HepG2 (cell line): ENCODE results near the gene MYL6B. TPM values are rescaled to one million over a fixed set of nuclear protein-coding genes. Genes with fewer than 3 reads are reported as not detected.

Source experiments
- CC2D1A ChIP-seq: sonication (generic); formaldehyde crosslinking; IDR thresholded peaks from 2 replicates; pipeline ENCODE4 v1.8.1; 2023; ENCODE audit warnings: mild to moderate bottlenecking, missing genetic modification reagents
- CENPX ChIP-seq: sonication (generic); formaldehyde crosslinking; IDR thresholded peaks from 2 replicates; pipeline ENCODE4 v1.9.0; 2021; ENCODE audit warnings: mild to moderate bottlenecking, missing genetic modification reagents, moderate library complexity
- GATAD2A ChIP-seq: IDR thresholded peaks from 2 replicates; pipeline ENCODE4 v1.6.1; 2016
- KDM1A ChIP-seq: IDR thresholded peaks from 2 replicates; pipeline ENCODE4 v1.6.1; 2016; ENCODE audit warnings: missing compliant biosample characterization
- NCOR1 ChIP-seq: fragments of 200-600 bp; sonication (generic); IDR thresholded peaks from 2 replicates; pipeline ENCODE4 v1.7.0; 2017; ENCODE audit warnings: antibody characterized with exemption, low read length, borderline replicate concordance
- PHB2 ChIP-seq: fragments of 450-650 bp; IDR thresholded peaks from 2 replicates; pipeline ENCODE4 v1.6.1; 2018; ENCODE audit not compliant: partially characterized antibody
- ZNF17 ChIP-seq: sonication (generic); formaldehyde crosslinking; IDR thresholded peaks from 2 replicates; pipeline ENCODE4 v1.5.0; 2020; ENCODE audit warnings: mild to moderate bottlenecking, missing genetic modification reagents
- ZNF512B ChIP-seq: sonication (generic); formaldehyde crosslinking; IDR thresholded peaks from 2 replicates; pipeline ENCODE4 v1.5.1; 2020; ENCODE audit warnings: missing genetic modification reagents, mild to moderate bottlenecking, borderline replicate concordance
- ZNF580 ChIP-seq: IDR thresholded peaks from 2 replicates; pipeline ENCODE4 v1.6.1; 2016; ENCODE audit warnings: low read depth, borderline replicate concordance
- polyA plus RNA-seq, 8 experiments: library from polyadenylated mRNA; depleted of rRNA in 3 of 8; stranded (reverse) in 7 of 8; unstranded in 1 of 8; fragments of >200 nt; fragmentation: Illumina TruSeq in 4 of 8; extraction: Trizol in 4 of 8; gene quantifications; 2 replicates each; pipeline versions ENCODE4 v1.2.1 to v1.2.3, GENCODE V29; 2011 to 2016; ENCODE audit warnings: low read depth in 4 of 8, missing spikeins in 1 of 8, mixed read lengths in 1 of 8; ENCODE audit not compliant: insufficient read depth in 1 of 8
- total RNA-seq, 5 experiments: library from RNA; depleted of rRNA; stranded (reverse); fragments of >200 nt; fragmentation: Illumina TruSeq; extraction: Trizol; gene quantifications; 2 replicates each; pipeline ENCODE4 v1.2.3, GENCODE V29; 2016; ENCODE audit warnings: low read depth in 1 of 5
- TF ChIP-seq, protein P1 (sequence below): sonication (generic); formaldehyde crosslinking; IDR thresholded peaks from 2 replicates; pipeline ENCODE4 v1.4.0; 2020; ENCODE audit warnings: missing genetic modification reagents, borderline replicate concordance
- TF ChIP-seq, protein P2 (sequence below): sonication (generic); formaldehyde crosslinking; IDR thresholded peaks from one replicate; pipeline ENCODE4 v1.5.1; 2020; ENCODE audit warnings: mild to moderate bottlenecking, missing genetic modification reagents; ENCODE audit errors: not compliant biosample characterization

MYL6B gene
- total and polyA plus RNA-seq, 2 of the 13 experiments (the other 11 are each of a cell fraction or from before 2014, with no cell fraction given) = 75.7 to 88.7 TPM

GRCh38 chr12:56117778-56118687, 34.4 kb upstream of the MYL6B start, which contains the start of gene ZC3H10 (continued):
- TF ChIP-seq, protein P1, sequence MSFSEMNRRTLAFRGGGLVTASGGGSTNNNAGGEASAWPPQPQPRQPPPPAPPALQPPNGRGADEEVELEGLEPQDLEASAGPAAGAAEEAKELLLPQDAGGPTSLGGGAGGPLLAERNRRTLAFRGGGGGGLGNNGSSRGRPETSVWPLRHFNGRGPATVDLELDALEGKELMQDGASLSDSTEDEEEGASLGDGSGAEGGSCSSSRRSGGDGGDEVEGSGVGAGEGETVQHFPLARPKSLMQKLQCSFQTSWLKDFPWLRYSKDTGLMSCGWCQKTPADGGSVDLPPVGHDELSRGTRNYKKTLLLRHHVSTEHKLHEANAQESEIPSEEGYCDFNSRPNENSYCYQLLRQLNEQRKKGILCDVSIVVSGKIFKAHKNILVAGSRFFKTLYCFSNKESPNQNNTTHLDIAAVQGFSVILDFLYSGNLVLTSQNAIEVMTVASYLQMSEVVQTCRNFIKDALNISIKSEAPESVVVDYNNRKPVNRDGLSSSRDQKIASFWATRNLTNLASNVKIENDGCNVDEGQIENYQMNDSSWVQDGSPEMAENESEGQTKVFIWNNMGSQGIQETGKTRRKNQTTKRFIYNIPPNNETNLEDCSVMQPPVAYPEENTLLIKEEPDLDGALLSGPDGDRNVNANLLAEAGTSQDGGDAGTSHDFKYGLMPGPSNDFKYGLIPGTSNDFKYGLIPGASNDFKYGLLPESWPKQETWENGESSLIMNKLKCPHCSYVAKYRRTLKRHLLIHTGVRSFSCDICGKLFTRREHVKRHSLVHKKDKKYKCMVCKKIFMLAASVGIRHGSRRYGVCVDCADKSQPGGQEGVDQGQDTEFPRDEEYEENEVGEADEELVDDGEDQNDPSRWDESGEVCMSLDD = 0 out of 2 replicates have a peak, but pooled peaks have one; percentile 60
- TF ChIP-seq ZNF580 (CRISPR knock-in tag) (peak; percentile 89; the same call in 1 of the 2 replicates), ZNF17 (CRISPR knock-in tag) (no peak), GATAD2A (CRISPR knock-in tag) (peak; percentile 67), ZNF512B (CRISPR knock-in tag) (no peak), KDM1A (CRISPR knock-in tag) (no peak), PHB2 (no peak), NCOR1 (no peak), CENPX (CRISPR knock-in tag) (no peak), CC2D1A (CRISPR knock-in tag) (no peak)
- TF ChIP-seq, protein P2, sequence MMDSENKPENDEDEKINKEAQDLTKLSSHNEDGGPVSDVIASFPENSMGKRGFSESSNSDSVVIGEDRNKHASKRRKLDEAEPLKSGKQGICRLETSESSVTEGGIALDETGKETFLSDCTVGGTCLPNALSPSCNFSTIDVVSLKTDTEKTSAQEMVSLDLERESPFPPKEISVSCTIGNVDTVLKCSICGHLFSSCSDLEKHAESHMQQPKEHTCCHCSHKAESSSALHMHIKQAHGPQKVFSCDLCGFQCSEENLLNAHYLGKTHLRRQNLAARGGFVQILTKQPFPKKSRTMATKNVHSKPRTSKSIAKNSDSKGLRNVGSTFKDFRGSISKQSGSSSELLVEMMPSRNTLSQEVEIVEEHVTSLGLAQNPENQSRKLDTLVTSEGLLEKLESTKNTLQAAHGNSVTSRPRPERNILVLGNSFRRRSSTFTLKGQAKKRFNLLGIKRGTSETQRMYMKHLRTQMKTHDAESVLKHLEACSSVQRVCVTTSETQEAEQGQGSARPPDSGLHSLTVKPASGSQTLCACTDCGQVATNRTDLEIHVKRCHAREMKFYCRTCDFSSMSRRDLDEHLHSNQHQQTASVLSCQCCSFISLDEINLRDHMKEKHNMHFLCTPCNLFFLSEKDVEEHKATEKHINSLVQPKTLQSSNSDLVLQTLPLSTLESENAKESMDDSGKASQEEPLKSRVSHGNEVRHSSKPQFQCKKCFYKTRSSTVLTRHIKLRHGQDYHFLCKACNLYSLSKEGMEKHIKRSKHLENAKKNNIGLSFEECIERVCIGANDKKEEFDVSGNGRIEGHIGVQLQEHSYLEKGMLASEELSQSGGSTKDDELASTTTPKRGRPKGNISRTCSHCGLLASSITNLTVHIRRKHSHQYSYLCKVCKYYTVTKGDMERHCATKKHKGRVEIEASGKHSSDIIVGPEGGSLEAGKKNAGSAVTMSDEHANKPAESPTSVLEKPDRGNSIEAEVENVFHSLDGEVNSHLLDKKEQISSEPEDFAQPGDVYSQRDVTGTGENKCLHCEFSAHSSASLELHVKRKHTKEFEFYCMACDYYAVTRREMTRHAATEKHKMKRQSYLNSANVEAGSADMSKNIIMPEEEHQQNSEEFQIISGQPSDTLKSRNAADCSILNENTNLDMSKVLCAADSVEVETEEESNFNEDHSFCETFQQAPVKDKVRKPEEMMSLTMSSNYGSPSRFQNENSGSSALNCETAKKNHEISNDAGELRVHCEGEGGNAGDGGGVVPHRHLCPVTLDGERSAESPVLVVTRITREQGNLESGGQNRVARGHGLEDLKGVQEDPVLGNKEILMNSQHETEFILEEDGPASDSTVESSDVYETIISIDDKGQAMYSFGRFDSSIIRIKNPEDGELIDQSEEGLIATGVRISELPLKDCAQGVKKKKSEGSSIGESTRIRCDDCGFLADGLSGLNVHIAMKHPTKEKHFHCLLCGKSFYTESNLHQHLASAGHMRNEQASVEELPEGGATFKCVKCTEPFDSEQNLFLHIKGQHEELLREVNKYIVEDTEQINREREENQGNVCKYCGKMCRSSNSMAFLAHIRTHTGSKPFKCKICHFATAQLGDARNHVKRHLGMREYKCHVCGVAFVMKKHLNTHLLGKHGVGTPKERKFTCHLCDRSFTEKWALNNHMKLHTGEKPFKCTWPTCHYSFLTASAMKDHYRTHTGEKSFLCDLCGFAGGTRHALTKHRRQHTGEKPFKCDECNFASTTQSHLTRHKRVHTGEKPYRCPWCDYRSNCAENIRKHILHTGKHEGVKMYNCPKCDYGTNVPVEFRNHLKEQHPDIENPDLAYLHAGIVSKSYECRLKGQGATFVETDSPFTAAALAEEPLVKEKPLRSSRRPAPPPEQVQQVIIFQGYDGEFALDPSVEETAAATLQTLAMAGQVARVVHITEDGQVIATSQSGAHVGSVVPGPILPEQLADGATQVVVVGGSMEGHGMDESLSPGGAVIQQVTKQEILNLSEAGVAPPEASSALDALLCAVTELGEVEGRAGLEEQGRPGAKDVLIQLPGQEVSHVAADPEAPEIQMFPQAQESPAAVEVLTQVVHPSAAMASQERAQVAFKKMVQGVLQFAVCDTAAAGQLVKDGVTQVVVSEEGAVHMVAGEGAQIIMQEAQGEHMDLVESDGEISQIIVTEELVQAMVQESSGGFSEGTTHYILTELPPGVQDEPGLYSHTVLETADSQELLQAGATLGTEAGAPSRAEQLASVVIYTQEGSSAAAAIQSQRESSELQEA (CRISPR knock-in tag) = no peak
